DMS53 treated with DMSO at 0.1 percent for 48 hours (cell line): ENCODE results near the gene FER1L5.

Experiments used
- DNase-seq: peaks from one replicate; lab custom pipeline; 2025; ENCODE audit not compliant: unreplicated experiment; lab: John Stamatoyannopoulos, UW

FER1L5 gene

GRCh38 chr2:96642564-96643360, at the start of gene FER1L5:
Gene FER1L5, plus strand, starts transcription at chr2:96642764. Its CDS starts 73 bp downstream, at chr2:96642837.
- no peak for DNase-seq

- DNase-seq, result no peak
Measured at GRCh38 chr2:96594282-96594681, 48.3 kb upstream of the FER1L5 start.

- DNase-seq, result no peak
Measured at GRCh38 chr2:96594691-96595152, 47.8 kb upstream of the FER1L5 start.

- no peak for DNase-seq
Measured at GRCh38 chr2:96596596-96596995, 46.0 kb upstream of the FER1L5 start.

GRCh38 chr2:96599941-96600340, 42.6 kb upstream of the FER1L5 start:
- DNase-seq, result no peak

- DNase-seq, result no peak
Measured at GRCh38 chr2:96601382-96602292, 40.9 kb upstream of the FER1L5 start.

- DNase-seq, result no peak
Measured at GRCh38 chr2:96602330-96602823, 40.2 kb upstream of the FER1L5 start.

- DNase-seq, result no peak
Measured at GRCh38 chr2:96604104-96604503, 38.5 kb upstream of the FER1L5 start.

- no peak for DNase-seq
Measured at GRCh38 chr2:96608469-96609455, 33.8 kb upstream of the FER1L5 start.

GRCh38 chr2:96616128-96616527, 26.4 kb upstream of the FER1L5 start:
- no peak for DNase-seq

GRCh38 chr2:96616535-96616934, 26.0 kb upstream of the FER1L5 start:
- no peak for DNase-seq

- DNase-seq, result no peak
Measured at GRCh38 chr2:96617012-96617411, 25.6 kb upstream of the FER1L5 start.

GRCh38 chr2:96618596-96619283, 23.8 kb upstream of the FER1L5 start:
- no peak for DNase-seq

GRCh38 chr2:96622544-96622943, 20.0 kb upstream of the FER1L5 start:
- no peak for DNase-seq

- no peak for DNase-seq
Measured at GRCh38 chr2:96623116-96623515, 19.4 kb upstream of the FER1L5 start.

- no peak for DNase-seq
Measured at GRCh38 chr2:96625571-96626552, 16.7 kb upstream of the FER1L5 start.

- DNase-seq, result no peak
Measured at GRCh38 chr2:96626553-96626942, 16.0 kb upstream of the FER1L5 start.

GRCh38 chr2:96631804-96632435, 10.6 kb upstream of the FER1L5 start:
- DNase-seq, result no peak
